MCF 10A (cell line): Measurements from ENCODE around the gene PIGU. TPM values are rescaled to one million over a fixed set of nuclear protein-coding genes. Genes with fewer than 3 reads are reported as not detected.

Source experiments
- BruUV-seq: library from RNA; stranded (reverse); fragments of 400-500 nt; replicated peaks from 2 replicates; lab custom pipeline; 2021; lab: Mats Ljungman, UMichigan
- CTCF ChIA-PET: fragments of 300-600 bp; sonication (Branson Sonifier 250); formaldehyde crosslinking; extraction: SDS; loops from one replicate; lab custom pipeline; 2021; ENCODE audit warnings: antibody characterized with exemption, inconsistent platforms; lab: Yijun Ruan, JAX
- POLR2A ChIA-PET: fragments of 300-600, 350-650 bp; sonication (Branson Sonifier 250); formaldehyde crosslinking; extraction: SDS; loops from one replicate; lab custom pipeline; 2020; ENCODE audit warnings: antibody characterized with exemption, inconsistent platforms; lab: Yijun Ruan, JAX
- DNase-seq: peaks from one replicate; pipeline ENCODE4 v3.0.0-alpha.2; 2018; ENCODE audit not compliant: unreplicated experiment
- H3K27ac Mint-ChIP-seq: one replicate; pipeline ENCODE4 v1.8.0; 2022; ENCODE audit warnings: mild to moderate bottlenecking, low read depth, mixed read lengths; ENCODE audit not compliant: unreplicated experiment
- H3K27me3 Mint-ChIP-seq: one replicate; pipeline ENCODE4 v1.8.0; 2022; ENCODE audit warnings: mixed read lengths; ENCODE audit not compliant: insufficient read depth, unreplicated experiment
- H3K36me3 Mint-ChIP-seq: one replicate; pipeline ENCODE4 v1.8.0; 2022; ENCODE audit warnings: mild to moderate bottlenecking, moderate library complexity, mixed read lengths; ENCODE audit not compliant: insufficient read depth, unreplicated experiment
- H3K4me1 Mint-ChIP-seq: one replicate; pipeline ENCODE4 v1.8.0; 2022; ENCODE audit warnings: mixed read lengths; ENCODE audit not compliant: insufficient read depth, unreplicated experiment
- H3K4me3 Mint-ChIP-seq: one replicate; pipeline ENCODE4 v1.8.0; 2022; ENCODE audit warnings: mild to moderate bottlenecking, moderate library complexity, mixed read lengths; ENCODE audit not compliant: unreplicated experiment
- H3K9me3 Mint-ChIP-seq: one replicate; pipeline ENCODE4 v1.8.0; 2022; ENCODE audit warnings: mixed read lengths; ENCODE audit not compliant: unreplicated experiment
- intact Hi-C: fragments of 100-400 bp; cut with micrococcal nuclease; formaldehyde crosslinking; loops from 2 replicates; pipeline ENCODE4 v1.14.1; 2022
- total RNA-seq: library from RNA; stranded (reverse); gene quantifications from 2 replicates; pipeline ENCODE4 v1.2.3, GENCODE V29; 2022
- TF ChIP-seq, protein P1 (sequence below): fragments of 200-600 bp; IDR thresholded peaks from one replicate; pipeline ENCODE4 v1.8.0; 2022; ENCODE audit warnings: antibody characterized with exemption, mild to moderate bottlenecking; ENCODE audit not compliant: unreplicated experiment

PIGU gene
- total RNA-seq, 1 experiment from 2014 or later: 14.5 TPM

DNA sequence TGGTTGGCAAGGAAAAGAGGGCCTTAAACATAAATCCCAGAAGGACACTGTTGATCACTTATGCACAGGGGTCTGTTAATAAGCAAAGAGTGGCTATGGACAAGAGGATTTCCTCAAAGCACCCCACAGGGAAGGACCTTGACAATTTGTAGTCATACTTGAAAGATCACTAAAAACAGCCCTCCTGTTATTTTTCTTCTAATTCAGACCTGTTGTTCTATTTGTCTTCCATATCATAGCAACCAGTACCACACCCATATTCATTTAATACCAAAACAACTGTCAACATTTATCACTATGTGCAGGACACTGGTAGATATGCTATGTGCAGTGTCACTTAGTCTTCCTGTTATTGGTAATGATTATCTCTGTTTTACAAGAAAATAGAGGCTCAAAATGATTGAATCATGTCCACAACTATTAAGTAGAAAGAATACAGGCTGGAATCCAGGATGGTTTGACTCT, 163.9 kb downstream of the PIGU start:
- peaks cover 53% of the 10 kb centered on the region for H3K36me3 Mint-ChIP-seq
- DNase-seq: no peak
- BruUV-seq: no TSS peak
- H3K4me1 Mint-ChIP-seq: peaks cover 15% of the 10 kb centered on the region
- no peaks in the 10 kb centered on the region for H3K27me3 Mint-ChIP-seq
- CTCF ChIA-PET: interaction anchor here (1.0 to 1.9 kb wide), 4 partner anchors 18 to 322 kb away, joined by 3 to 9 read pairs (median 4); no protein-coding TSS in a partner anchor
- POLR2A ChIA-PET: interaction anchor here (0.6 to 1.3 kb wide), 2 partner anchors 10 to 210 kb away, joined by 3 read pairs; partner anchors contain the start of gene AHCY
- no peaks in the 10 kb centered on the region for H3K9me3 Mint-ChIP-seq
- intact Hi-C loops: no loop called here
- H3K27ac Mint-ChIP-seq: peak overlapping the region; percentile 18
- TF ChIP-seq, protein P1, sequence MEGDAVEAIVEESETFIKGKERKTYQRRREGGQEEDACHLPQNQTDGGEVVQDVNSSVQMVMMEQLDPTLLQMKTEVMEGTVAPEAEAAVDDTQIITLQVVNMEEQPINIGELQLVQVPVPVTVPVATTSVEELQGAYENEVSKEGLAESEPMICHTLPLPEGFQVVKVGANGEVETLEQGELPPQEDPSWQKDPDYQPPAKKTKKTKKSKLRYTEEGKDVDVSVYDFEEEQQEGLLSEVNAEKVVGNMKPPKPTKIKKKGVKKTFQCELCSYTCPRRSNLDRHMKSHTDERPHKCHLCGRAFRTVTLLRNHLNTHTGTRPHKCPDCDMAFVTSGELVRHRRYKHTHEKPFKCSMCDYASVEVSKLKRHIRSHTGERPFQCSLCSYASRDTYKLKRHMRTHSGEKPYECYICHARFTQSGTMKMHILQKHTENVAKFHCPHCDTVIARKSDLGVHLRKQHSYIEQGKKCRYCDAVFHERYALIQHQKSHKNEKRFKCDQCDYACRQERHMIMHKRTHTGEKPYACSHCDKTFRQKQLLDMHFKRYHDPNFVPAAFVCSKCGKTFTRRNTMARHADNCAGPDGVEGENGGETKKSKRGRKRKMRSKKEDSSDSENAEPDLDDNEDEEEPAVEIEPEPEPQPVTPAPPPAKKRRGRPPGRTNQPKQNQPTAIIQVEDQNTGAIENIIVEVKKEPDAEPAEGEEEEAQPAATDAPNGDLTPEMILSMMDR: no peak
- H3K4me3 Mint-ChIP-seq: no peak overlapping the region

DNA sequence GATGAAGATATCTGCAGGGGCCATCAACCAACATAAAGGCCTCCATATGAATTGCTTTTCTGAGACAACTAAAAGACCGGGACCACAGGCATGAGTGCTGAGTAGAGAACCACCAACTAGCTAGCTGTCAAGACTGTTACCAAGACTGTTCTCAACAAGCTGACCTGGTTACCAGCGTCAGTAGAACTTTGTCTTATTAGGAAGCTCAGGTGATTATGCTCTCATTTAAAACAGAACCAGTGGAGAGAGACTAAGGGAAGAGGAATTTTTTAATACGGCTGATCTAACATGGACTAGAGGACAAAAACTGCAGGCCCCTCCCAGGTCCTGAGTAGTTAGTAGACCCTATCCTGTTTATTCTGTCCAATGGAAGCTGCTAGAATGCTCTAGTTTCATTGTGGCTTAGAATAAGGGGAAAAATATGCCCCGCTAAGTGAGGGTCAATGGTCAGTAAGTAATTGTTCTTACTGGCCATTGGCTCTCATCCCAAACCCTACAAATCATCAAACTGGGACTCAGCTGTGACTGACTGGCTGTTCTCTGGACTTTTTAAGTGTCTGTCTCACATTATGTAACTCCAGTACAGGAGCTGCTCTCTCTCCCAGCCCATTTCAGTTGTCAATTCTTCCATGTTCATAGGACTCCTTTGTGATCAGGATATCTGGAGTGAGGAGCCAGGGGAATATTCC, 164.5 kb downstream of the PIGU start:
- intact Hi-C loops: no loop called here
- Mint-ChIP-seq H3K4me3 (no peak overlapping the region), H3K36me3 (peaks cover 59% of the 10 kb centered on the region), H3K27ac (peak overlapping the region; percentile 18), H3K4me1 (peaks cover 15% of the 10 kb centered on the region), H3K27me3 (no peaks in the 10 kb centered on the region), H3K9me3 (no peaks in the 10 kb centered on the region)
- no TSS peak for BruUV-seq
- no peak for DNase-seq
- ChIA-PET CTCF (interaction anchor here (0.7 to 1.9 kb wide), 5 partner anchors 18 to 322 kb away, joined by 3 to 9 read pairs (median 3); no protein-coding TSS in a partner anchor), POLR2A (interaction anchor here (1.2 to 1.3 kb wide), 2 partner anchors 13 to 209 kb away, joined by 3 to 5 read pairs; partner anchors contain the start of gene AHCY)
- TF ChIP-seq, protein P1: no peak

DNA sequence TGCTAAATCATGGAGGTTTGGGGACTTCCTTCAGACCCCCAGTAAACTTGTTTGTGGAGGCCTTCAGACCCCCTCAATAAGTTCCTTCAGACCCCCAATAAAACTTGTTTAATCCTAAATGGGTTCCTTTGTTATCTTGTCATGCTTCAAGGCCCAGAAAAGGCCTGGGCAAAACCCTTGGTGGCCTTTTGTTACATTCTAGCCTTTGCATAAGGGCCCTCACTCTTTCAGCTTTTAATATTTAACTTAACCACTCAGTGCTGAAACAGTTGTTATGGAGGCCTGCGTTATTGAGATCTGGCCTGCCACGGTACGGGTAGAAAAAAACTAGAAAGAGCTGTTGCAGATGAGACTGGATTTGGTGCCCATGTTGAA, 165.0 kb downstream of the PIGU start:
- no peak for DNase-seq
- POLR2A ChIA-PET: interaction anchor here (0.6 to 1.3 kb wide), 3 partner anchors 14 to 700 kb away, joined by 3 to 5 read pairs (median 3); partner anchors contain the start of gene AHCY
- BruUV-seq: no TSS peak
- Mint-ChIP-seq H3K4me3 (no peak overlapping the region), H3K27ac (peak overlapping the region; percentile 18), H3K4me1 (peaks cover 15% of the 10 kb centered on the region), H3K9me3 (no peaks in the 10 kb centered on the region), H3K27me3 (no peaks in the 10 kb centered on the region), H3K36me3 (peaks cover 60% of the 10 kb centered on the region)
- TF ChIP-seq, protein P1: no peak
- intact Hi-C loops: no loop called here
- CTCF ChIA-PET: interaction anchor here (0.7 to 1.9 kb wide), 5 partner anchors 19 to 321 kb away, joined by 3 to 9 read pairs (median 3); no protein-coding TSS in a partner anchor

DNA sequence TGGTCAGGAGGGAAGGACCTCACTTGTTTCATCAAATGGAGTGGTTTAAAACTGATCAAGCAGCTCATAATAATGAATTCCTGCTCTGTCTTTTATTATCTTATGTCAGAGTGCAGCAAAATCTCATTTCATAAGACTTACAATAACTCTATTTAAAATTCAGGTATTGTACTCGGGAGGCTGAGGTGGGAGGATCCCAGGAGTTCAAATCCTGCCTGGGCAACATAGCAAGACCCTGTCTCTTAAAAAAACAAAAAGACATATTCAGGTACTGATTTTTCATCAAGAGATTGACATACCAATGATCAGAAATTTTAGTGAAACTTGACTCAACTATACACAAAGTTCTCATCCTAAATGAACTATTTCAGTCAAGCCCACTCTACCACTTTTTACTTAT, 166.3 kb downstream of the PIGU start:
- ChIA-PET CTCF (interaction anchor here (0.6 to 0.8 kb wide), 2 partner anchors 198 to 216 kb away, joined by 3 to 4 read pairs; no protein-coding TSS in a partner anchor), POLR2A (interaction anchor here (0.7 kb wide), 1 partner anchor 119 kb away, joined by 3 read pairs; no protein-coding TSS in a partner anchor)
- intact Hi-C loops: no loop called here
- Mint-ChIP-seq H3K9me3 (no peaks in the 10 kb centered on the region), H3K4me3 (no peak overlapping the region), H3K27ac (no peak overlapping the region), H3K27me3 (no peaks in the 10 kb centered on the region), H3K4me1 (peaks cover 15% of the 10 kb centered on the region), H3K36me3 (peaks cover 63% of the 10 kb centered on the region)
- no TSS peak for BruUV-seq
- no peak for DNase-seq
- TF ChIP-seq, protein P1: no peak
